Common myeloid progenitor, CD34-positive (primary cell): Measurements from ENCODE around the gene RGN.
"Not testable (repeated sequence)": the region's sequence is repeated elsewhere in the genome, so short reads cannot be mapped to it uniquely, and the experiment has no call there.

Experiments
- CTCF ChIA-PET: fragments of 350-600 bp; sonication (Branson Sonifier 250); formaldehyde crosslinking; loops from one replicate; lab custom pipeline; 2021; ENCODE audit warnings: antibody characterized with exemption; lab: Charles Lee
- POLR2A ChIA-PET: fragments of 350-600 bp; sonication (Branson Sonifier 250); formaldehyde crosslinking; loops from one replicate; lab custom pipeline; 2021; ENCODE audit warnings: antibody characterized with exemption; lab: Charles Lee
- DNase-seq, 3 donors: peaks; one replicate each; pipeline versions ENCODE4 v3.0.0 to v3.0.0-alpha.2; 2013
- H3K27ac ChIP-seq, 2 experiments: 1 replicate in 1 of 2; 2 replicates in 1 of 2; pipeline ENCODE4 v1.7.0; 2013; ENCODE audit warnings: inconsistent platforms in 2 of 2, low read length in 2 of 2, mild to moderate bottlenecking in 2 of 2, low read depth in 1 of 2, moderate library complexity in 1 of 2; ENCODE audit not compliant: severe bottlenecking in 2 of 2, insufficient read depth in 1 of 2, poor library complexity in 1 of 2
- H3K27me3 ChIP-seq, 5 experiments: replicated peaks in 2 of 5; 1 replicate in 3 of 5; 2 replicates in 2 of 5; pipeline versions ENCODE4 v1.6.1 to v1.7.0; 2013; ENCODE audit warnings: low read length in 4 of 5, mild to moderate bottlenecking in 2 of 5, moderate library complexity in 2 of 5, inconsistent platforms in 1 of 5; ENCODE audit not compliant: insufficient read depth in 5 of 5, control insufficient read depth in 4 of 5
- H3K36me3 ChIP-seq, 4 experiments: 1 replicate in 2 of 4; 2 replicates in 2 of 4; pipeline versions ENCODE4 v1.6.1 to v1.7.0; 2013; ENCODE audit warnings: low read length in 3 of 4, control low read depth in 1 of 4, mild to moderate bottlenecking in 1 of 4; ENCODE audit not compliant: control insufficient read depth in 4 of 4, insufficient read depth in 4 of 4
- H3K4me1 ChIP-seq, 4 experiments: 1 replicate in 3 of 4; 2 replicates in 1 of 4; pipeline versions ENCODE4 v1.6.1 to v1.7.1; 2013; ENCODE audit warnings: low read length in 3 of 4, mild to moderate bottlenecking in 3 of 4, control low read depth in 1 of 4, inconsistent platforms in 1 of 4, moderate library complexity in 1 of 4; ENCODE audit not compliant: control insufficient read depth in 4 of 4, insufficient read depth in 4 of 4; ENCODE audit errors: control extremely low read depth in 1 of 4
- H3K4me3 ChIP-seq, 7 experiments: 1 replicate in 4 of 7; 2 replicates in 3 of 7; pipeline versions ENCODE4 v1.5.1 to v1.7.0; 2013; ENCODE audit warnings: mild to moderate bottlenecking in 7 of 7, low read length in 6 of 7, moderate library complexity in 6 of 7, inconsistent platforms in 2 of 7, low read depth in 2 of 7, control low read depth in 1 of 7; ENCODE audit not compliant: insufficient read depth in 4 of 7, control insufficient read depth in 1 of 7; ENCODE audit errors: extremely low read depth in 1 of 7
- H3K9me3 ChIP-seq, 5 experiments: 1 replicate in 4 of 5; 2 replicates in 1 of 5; pipeline versions ENCODE4 v1.6.1 to v1.7.1; 2013; ENCODE audit warnings: low read length in 4 of 5, mild to moderate bottlenecking in 2 of 5, inconsistent platforms in 1 of 5, low read depth in 1 of 5, moderate library complexity in 1 of 5; ENCODE audit not compliant: control insufficient read depth in 4 of 5, insufficient read depth in 2 of 5; ENCODE audit errors: control extremely low read depth in 1 of 5
- WGBS: methylation state at CpG from one replicate; pipeline ENCODE4 v1.1.5; 2013; ENCODE audit not compliant: insufficient coverage; 5-methylcytosine and 5-hydroxymethylcytosine counted together

Gene RGN

GRCh38 chrX:47116551-47117110 lies 38.4 kb downstream of the RGN start:
- CTCF ChIA-PET = not testable (repeated sequence)

GRCh38 chrX:47124466-47124865 lies 46.2 kb downstream of the RGN start:
- DNase-seq, H3K4me1 ChIP-seq, H3K9me3 ChIP-seq, CTCF ChIA-PET, H3K4me3 ChIP-seq, H3K36me3 ChIP-seq, H3K27ac ChIP-seq, POLR2A ChIA-PET: not testable (repeated sequence)
- WGBS = 79% methylated on average over 2 of the region's 3 CpGs
- H3K27me3 ChIP-seq = peaks cover 0 to 17% (median 0%) of the 10 kb centered on the region in 5 experiments

More at GRCh38 chrX:47116551-47117110, 38.4 kb downstream of the RGN start:
- H3K27me3 ChIP-seq, H3K4me1 ChIP-seq, H3K36me3 ChIP-seq, POLR2A ChIA-PET, H3K9me3 ChIP-seq, H3K4me3 ChIP-seq, H3K27ac ChIP-seq, DNase-seq: not testable (repeated sequence)
- WGBS = 95% methylated on average over 4 of the region's 7 CpGs

DNA sequence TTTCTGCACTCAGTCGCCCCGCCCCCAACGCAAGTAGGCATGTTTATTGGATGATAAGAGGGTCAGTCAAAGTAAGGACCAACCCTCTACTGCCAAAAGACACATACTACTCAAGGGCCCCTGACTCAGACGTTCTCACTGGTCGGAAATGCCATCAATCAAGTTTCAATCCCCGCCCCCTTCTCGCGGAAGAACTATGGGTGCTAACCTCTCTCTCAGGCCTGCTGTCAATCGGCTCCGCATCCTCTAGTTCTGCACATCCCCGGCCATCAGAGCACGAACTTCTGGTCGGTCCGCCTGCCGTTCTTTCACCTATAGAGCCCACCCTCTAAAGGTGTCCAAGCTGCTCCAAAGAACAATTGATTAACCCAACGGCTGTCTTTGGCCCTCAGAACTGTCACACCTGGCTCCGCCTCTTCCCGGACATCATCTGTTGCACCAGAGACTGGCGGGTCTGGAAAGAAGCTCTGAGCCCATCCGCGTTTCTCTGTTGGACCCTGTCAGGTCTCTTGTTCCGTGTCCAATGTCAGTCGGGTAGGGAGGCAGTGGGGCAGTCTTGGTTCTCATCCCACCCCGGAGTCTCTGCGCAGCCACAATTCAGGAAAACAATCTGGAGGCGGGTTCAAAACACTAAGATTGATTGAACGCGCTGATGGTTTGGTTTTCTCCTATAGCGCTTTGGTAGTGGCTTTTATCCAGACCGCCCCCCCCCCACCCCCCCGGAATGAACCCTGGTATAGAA lies 51.1 kb downstream of the RGN start:
- DNase-seq = peak; percentile 94 to 97 (median 97)
- 38% methylated on average over 22 of the region's 31 CpGs for WGBS
- H3K4me3 ChIP-seq = peak overlapping the region; percentile 49 to 88 (median 81)
- H3K9me3 ChIP-seq = peaks cover 0 to 2% (median 0%) of the 10 kb centered on the region in 5 experiments
- H3K27me3 ChIP-seq = peaks cover 0 to 7% (median 0%) of the 10 kb centered on the region in 5 experiments
- H3K36me3 ChIP-seq = no peaks in the 10 kb centered on the region
- peak overlapping the region in 1 of 2 experiments; percentile 78 for H3K27ac ChIP-seq
- ChIA-PET POLR2A (interaction anchor here (0.6 kb wide), 1 partner anchor 88 kb away, joined by 3 read pairs; no protein-coding TSS in a partner anchor), CTCF (no interaction called here)
- peaks cover 0 to 3% (median 1%) of the 10 kb centered on the region in 4 experiments for H3K4me1 ChIP-seq

DNA sequence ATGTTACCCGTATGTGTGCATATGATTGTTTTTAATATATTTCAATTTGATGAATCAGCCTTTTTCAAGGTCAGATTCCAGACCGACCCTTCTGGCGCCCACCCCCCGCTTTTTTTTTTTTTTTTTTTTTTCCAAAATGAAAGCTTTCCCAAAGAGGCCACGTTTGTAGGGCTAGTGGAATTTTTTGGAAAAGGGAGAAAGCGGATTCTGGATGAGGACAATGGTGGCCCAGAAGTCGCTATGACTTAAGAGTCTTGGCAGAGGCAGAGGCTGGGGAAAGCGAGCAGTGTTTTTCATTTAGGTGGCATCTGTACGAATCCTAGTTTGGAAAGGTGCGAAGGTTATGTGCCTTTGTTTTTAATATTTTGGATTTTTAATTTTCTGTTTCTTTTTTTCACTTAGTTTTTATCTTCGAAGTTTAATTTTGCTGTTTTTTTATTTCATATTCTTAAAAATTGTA lies 51.7 kb downstream of the RGN start:
- no peaks in the 10 kb centered on the region for H3K36me3 ChIP-seq
- peaks cover 0 to 7% (median 0%) of the 10 kb centered on the region in 5 experiments for H3K27me3 ChIP-seq
- WGBS = 44% methylated on average over 2 of the region's 11 CpGs
- ChIA-PET CTCF (interaction anchor here (1.9 kb wide), 1 partner anchor 13 kb away, joined by 5 read pairs; no protein-coding TSS in a partner anchor), POLR2A (interaction anchor here (0.6 kb wide), 1 partner anchor 88 kb away, joined by 3 read pairs; no protein-coding TSS in a partner anchor)
- peaks cover 0 to 3% (median 1%) of the 10 kb centered on the region in 4 experiments for H3K4me1 ChIP-seq
- peaks cover 0 to 2% (median 0%) of the 10 kb centered on the region in 5 experiments for H3K9me3 ChIP-seq
- DNase-seq = peak in 1 of 3 donors; percentile 8
- H3K27ac ChIP-seq = peak overlapping the region in 1 of 2 experiments; percentile 25
- H3K4me3 ChIP-seq = peak overlapping the region in 6 of 7 experiments; percentile 63 to 88 (median 82)

GRCh38 chrX:47133493-47133892 lies 55.2 kb downstream of the RGN start:
- peaks cover 0 to 3% (median 1%) of the 10 kb centered on the region in 4 experiments for H3K4me1 ChIP-seq
- DNase-seq = no peak
- CTCF ChIA-PET = no interaction called here
- H3K27ac ChIP-seq = no peak overlapping the region
- WGBS = 79% methylated on average over 2 of the region's 5 CpGs
- POLR2A ChIA-PET = no interaction called here
- H3K4me3 ChIP-seq = no peak overlapping the region
- peaks cover 0 to 10% (median 0%) of the 10 kb centered on the region in 5 experiments for H3K27me3 ChIP-seq
- peaks cover 0 to 3% (median 0%) of the 10 kb centered on the region in 4 experiments for H3K36me3 ChIP-seq
- H3K9me3 ChIP-seq = peaks cover 0 to 2% (median 0%) of the 10 kb centered on the region in 5 experiments

DNA sequence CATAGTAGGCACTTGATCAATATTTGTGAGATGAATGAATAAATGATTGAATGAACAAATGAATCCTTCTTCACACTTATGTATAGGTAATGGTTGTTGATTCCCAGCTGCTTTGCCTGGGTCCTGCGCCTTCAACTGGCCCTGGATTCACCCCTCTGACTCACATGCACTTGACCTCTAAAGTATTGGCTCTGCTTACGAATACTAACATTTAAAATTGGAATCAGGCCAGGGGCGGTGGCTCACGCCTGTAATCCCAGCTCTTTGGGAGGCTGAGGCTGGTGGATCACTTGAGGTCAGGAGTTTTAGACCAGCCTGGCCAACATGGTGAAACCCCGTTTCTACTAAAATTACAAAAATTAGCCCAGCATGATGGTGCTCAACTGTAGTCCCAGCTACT lies 57.4 kb downstream of the RGN start:
- WGBS = 94% methylated on average over 4 of the region's 5 CpGs
- H3K9me3 ChIP-seq, H3K27me3 ChIP-seq, CTCF ChIA-PET, H3K4me1 ChIP-seq, DNase-seq, POLR2A ChIA-PET, H3K27ac ChIP-seq, H3K4me3 ChIP-seq: not testable (repeated sequence)
- H3K36me3 ChIP-seq = peaks cover 0 to 12% (median 6%) of the 10 kb centered on the region in 4 experiments

DNA sequence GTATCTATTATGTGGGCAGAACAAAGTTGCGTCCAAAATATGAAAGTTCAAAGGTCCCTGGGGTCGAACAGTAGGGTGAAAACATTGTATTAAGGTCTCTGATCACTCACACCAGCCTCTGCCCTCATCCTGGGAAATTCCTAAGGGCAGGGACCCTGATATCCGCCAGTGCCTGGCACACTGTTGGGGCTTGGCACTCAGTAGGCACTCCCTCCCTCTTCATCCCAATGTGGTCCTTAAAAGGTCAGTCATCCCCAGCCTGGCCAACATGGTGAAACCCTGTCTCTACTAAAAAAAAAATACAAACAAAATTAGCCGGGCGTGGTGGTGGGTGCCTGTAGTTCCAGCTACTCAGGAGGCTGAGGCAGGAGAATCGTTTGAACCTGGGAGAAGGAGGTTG lies 59.9 kb downstream of the RGN start:
- no peak for DNase-seq
- peaks cover 6 to 26% (median 15%) of the 10 kb centered on the region in 4 experiments for H3K36me3 ChIP-seq
- CTCF ChIA-PET = no interaction called here
- WGBS = 88% methylated on average over 5 of the region's 6 CpGs
- peaks cover 0 to 5% (median under 1%) of the 10 kb centered on the region in 4 experiments for H3K4me1 ChIP-seq
- peaks cover 0 to 21% (median 0%) of the 10 kb centered on the region in 5 experiments for H3K27me3 ChIP-seq
- no peak overlapping the region for H3K4me3 ChIP-seq
- H3K9me3 ChIP-seq = no peaks in the 10 kb centered on the region
- H3K27ac ChIP-seq = no peak overlapping the region
- POLR2A ChIA-PET = no interaction called here
